Measurements from ENCODE around the gene SLC9A9. TPM values are rescaled to one million over a fixed set of nuclear protein-coding genes. Genes with fewer than 3 reads are reported as not detected.

SLC9A9 gene
- total and polyA plus RNA-seq, 9 of the 15 experiments (the other 6 are each of a cell fraction or from before 2014, with no cell fraction given): 0.03 to 0.13 TPM; not detected in 7

GRCh38 chr3:143343944-143344343 is 504.3 kb downstream of the SLC9A9 start:
- WGBS (ENCODE audit: insufficient coverage, low coverage, missing lambda C conversion rate): 31% methylated on average over 1 of the region's 1 CpG
- ATAC-seq (no peak), FAIRE-seq (no peak), DNase-seq (ENCODE audit: extremely low read depth in 1 of 4, low spot score in 3 of 4) (no peak)
- no peaks in the 10 kb centered on the region for H3K36me3 ChIP-seq (ENCODE audit: control insufficient read depth, insufficient read depth, low read length)
- H3K9me3 ChIP-seq (replicated peaks; ENCODE audit: control insufficient read depth, insufficient read depth, low read depth, low read length): no peaks in the 10 kb centered on the region
- H2AFZ ChIP-seq (ENCODE audit: low read depth, low read length): no peak overlapping the region
- H3K27ac ChIP-seq (ENCODE audit: extremely low read depth, low read depth, low read length): no peak overlapping the region
- in situ Hi-C loops (cut with MboI): no loop called here
- H3K79me2 ChIP-seq (ENCODE audit: control insufficient read depth, insufficient read depth, low read length): no peaks in the 10 kb centered on the region
- peaks cover 2 to 7% of the 10 kb centered on the region in 2 experiments; a peak in 1 of 5 replicates for H3K4me1 ChIP-seq (replicated peaks in 1 of 2; ENCODE audit: control insufficient read depth in 2 of 2, insufficient read depth in 2 of 2, low read length in 2 of 2)
- CTCF ChIA-PET (ENCODE audit: low intra/inter-chr PET ratio): no interaction called here
- no peak overlapping the region for H3K9ac ChIP-seq (ENCODE audit: insufficient read depth in 1 of 2, low read depth in 2 of 2, low read length in 2 of 2)
- POLR2A ChIA-PET: no interaction called here
- no peaks in the 10 kb centered on the region for H3K9me1 ChIP-seq (ENCODE audit: control insufficient read depth, insufficient read depth, low read length)
- intact Hi-C loops (cut with micrococcal nuclease): no loop called here
- no peaks in the 10 kb centered on the region for H4K20me1 ChIP-seq (replicated peaks; ENCODE audit: control insufficient read depth, insufficient read depth, low read length)
- no peak overlapping the region for H3K4me2 ChIP-seq (ENCODE audit: insufficient read depth, low read length)
- no peak overlapping the region for H3K4me3 ChIP-seq
- no peaks in the 10 kb centered on the region for H3K27me3 ChIP-seq (ENCODE audit: control insufficient read depth in 2 of 2, insufficient read depth in 2 of 2, low read length in 2 of 2)
- BruUV-seq (replicated peaks): no TSS peak
- TF ChIP-seq ETV6 (IDR thresholded peaks at IDR 0.05; ENCODE audit: borderline replicate concordance in 1 of 2, low read depth in 2 of 2, low read length in 1 of 2): no peak
- no peak for TF ChIP-seq ETV6 (CRISPR knock-in tag; IDR thresholded peaks at IDR 0.05; ENCODE audit: borderline replicate concordance)
- TF ChIP-seq CCAR2 (IDR thresholded peaks at IDR 0.05; ENCODE audit: low read depth, low read length): no peak
- TF ChIP-seq SETDB1 (IDR thresholded peaks at IDR 0.05; ENCODE audit: low read length): no peak
- TF ChIP-seq KLF6 (CRISPR knock-in tag; IDR thresholded peaks at IDR 0.05; ENCODE audit: borderline replicate concordance): no peak
- no peak for TF ChIP-seq SRSF7 (optimal IDR thresholded peaks at IDR 0.05; ENCODE audit: low read depth, low read length)

DNA sequence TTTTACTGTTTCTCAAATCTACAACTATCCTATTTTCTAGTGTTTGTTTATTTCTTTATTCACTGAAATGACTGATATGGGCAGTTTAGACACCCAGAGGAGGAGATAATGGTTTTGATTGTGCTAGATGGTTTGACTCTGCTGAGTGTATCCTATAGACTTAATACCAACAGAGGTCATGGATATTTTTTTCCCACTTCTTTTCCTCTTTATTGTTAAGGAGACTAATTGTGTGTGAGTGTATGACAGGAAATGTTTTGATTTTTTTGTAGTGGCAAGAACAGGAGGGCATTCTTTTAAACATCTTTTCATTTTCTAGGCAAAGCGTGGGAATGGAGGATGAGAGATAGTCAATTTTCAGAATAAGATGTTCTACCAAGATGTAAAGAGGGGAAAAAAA is 505.2 kb downstream of the SLC9A9 start:
- no TSS peak for BruUV-seq (replicated peaks)
- FAIRE-seq: no peak

More for the DNA sequence above, 505.2 kb downstream of the SLC9A9 start:
- Histone ChIP-seq H3K27ac (ENCODE audit: extremely low read depth, low read depth, low read length) (no peak overlapping the region), H3K4me1 (replicated peaks in 1 of 2; ENCODE audit: control insufficient read depth in 2 of 2, insufficient read depth in 2 of 2, low read length in 2 of 2) (no peaks in the 10 kb centered on the region), H3K9me1 (ENCODE audit: control insufficient read depth, insufficient read depth, low read length) (no peaks in the 10 kb centered on the region), H3K27me3 (ENCODE audit: control insufficient read depth in 2 of 2, insufficient read depth in 2 of 2, low read length in 2 of 2) (no peaks in the 10 kb centered on the region), H3K79me2 (ENCODE audit: control insufficient read depth, insufficient read depth, low read length) (no peaks in the 10 kb centered on the region), H3K36me3 (ENCODE audit: control insufficient read depth, insufficient read depth, low read length) (no peaks in the 10 kb centered on the region), H3K9ac (ENCODE audit: insufficient read depth in 1 of 2, low read depth in 2 of 2, low read length in 2 of 2) (no peak overlapping the region), H3K9me3 (replicated peaks; ENCODE audit: control insufficient read depth, insufficient read depth, low read depth, low read length) (no peaks in the 10 kb centered on the region), H3K4me3 (no peak overlapping the region), H3K4me2 (ENCODE audit: insufficient read depth, low read length) (no peak overlapping the region), H4K20me1 (replicated peaks; ENCODE audit: control insufficient read depth, insufficient read depth, low read length) (no peaks in the 10 kb centered on the region), H2AFZ (ENCODE audit: low read depth, low read length) (no peak overlapping the region)
- whole genome bisulfite sequencing (ENCODE audit: insufficient coverage, low coverage, missing lambda C conversion rate): 92% methylated on average over 1 of the region's 1 CpG
- in situ Hi-C loops (cut with MboI): no loop called here
- ChIA-PET CTCF (ENCODE audit: low intra/inter-chr PET ratio) (no interaction called here), POLR2A (no interaction called here)
- no peak for DNase-seq (ENCODE audit: extremely low read depth in 1 of 4, low spot score in 3 of 4)
- ATAC-seq: no peak
- no peak for TF ChIP-seq ZNF354B (CRISPR knock-in tag; IDR thresholded peaks at IDR 0.05)
- no peak for TF ChIP-seq L3MBTL2 (IDR thresholded peaks at IDR 0.05)
- no peak for TF ChIP-seq E2F5 (CRISPR knock-in tag; IDR thresholded peaks at IDR 0.05)
- no peak for TF ChIP-seq CCNT2 (IDR thresholded peaks at IDR 0.05; ENCODE audit: borderline replicate concordance, extremely low read depth, insufficient read length, low read depth, low read length)
- no peak for TF ChIP-seq RFX1 (IDR thresholded peaks at IDR 0.05)
- TF ChIP-seq ARID4B (CRISPR knock-in tag; IDR thresholded peaks at IDR 0.05): no peak
- TF ChIP-seq TAF7 (tag; IDR thresholded peaks at IDR 0.05): no peak
- intact Hi-C loops (cut with micrococcal nuclease): no loop called here
